NCI-H1436 (cell line): Measurements from ENCODE around the gene MCOLN2.

Source experiments
- DNase-seq: peaks from one replicate; lab custom pipeline; 2025; lab: John Stamatoyannopoulos, UW

The MCOLN2 gene

DNA sequence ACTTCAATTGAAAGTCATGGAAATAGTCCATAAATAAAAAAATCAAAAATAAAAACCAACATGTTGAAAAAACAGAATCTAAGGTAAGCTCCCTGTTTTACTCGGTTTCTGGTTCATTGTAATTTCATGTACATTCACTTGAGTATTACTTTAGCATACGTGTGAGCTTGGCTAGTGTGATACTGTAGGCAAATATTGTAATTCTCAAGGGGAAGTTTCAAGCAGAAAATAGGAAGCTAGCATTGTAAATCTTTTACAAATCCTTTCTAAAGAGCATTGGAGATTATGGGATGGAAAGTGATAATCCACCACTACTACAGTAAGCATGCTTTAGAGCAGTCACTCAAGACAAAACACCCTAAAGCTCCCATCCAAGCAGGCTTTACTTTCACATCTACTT, 100.6 kb downstream of the MCOLN2 start:
- DNase-seq, result no peak

DNA sequence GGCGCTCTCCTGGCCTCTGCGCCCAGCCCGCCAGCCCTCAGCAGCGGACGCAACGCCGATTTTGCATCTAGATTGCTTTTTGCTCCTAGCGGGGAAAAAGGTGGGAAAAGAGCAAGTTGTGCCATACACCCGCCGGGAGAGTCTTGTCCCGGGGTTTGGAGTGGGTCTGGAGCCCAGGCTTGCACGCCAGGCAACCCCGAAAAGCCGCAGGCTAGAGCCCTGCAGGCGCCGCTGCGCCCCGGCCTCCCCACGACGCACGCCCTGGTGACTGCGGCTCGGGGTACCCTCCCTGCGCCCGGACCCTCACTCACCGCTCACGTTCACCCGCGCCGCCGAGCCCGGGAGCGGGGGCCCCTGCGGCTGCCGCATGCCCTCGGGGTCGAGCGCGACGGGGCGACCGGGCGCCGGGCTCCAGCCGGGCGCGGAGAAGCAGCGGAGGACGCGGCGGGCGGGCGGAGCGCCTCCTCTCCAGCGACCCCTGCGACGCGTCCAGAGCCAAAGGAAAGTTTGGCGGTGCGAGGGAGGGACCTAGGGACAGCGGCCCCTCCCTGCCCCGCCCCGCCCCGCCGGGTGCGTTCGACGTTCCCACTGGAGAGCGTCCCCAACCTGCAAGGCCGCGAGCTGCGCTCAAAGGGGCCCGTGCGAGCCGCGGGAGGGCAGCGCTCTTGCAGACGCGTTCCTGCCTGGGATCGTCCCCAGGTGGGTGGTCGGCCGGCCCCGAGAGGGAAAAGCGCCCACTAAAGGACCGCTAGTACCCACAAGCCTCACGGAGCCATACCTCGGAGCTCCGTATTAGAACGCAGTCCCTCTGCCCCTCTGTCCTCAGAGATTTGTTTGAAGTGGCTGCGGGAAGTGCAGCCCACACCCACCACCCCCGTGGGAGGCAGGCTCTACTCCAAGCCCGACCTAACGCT, 104.0 kb downstream of the MCOLN2 start, which contains the start of gene LPAR3:
Gene LPAR3 (minus strand): TSS at position 502 of the 914 bp plus-strand sequence. CDS start 27,086 bp downstream, outside the sequence.
- DNase-seq, result no peak

DNA sequence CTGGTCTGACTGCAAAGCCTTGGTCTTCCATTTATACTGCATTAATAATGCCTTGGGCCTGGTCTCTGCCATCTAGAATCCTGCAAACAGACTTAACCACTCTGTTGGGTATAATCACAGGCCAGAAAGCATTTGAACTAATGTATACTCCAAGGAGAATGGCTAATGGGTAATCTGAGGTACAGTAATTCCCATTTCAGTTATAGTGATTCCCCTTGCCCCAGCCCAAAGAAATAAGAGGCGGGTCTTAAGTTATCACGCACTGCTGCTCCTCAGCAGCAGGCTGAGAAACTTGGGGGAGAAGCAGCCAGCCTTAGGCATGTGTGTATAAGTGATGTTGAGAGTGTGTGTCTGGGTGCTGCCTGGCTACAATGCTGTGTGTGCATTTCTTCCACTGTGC, 106.3 kb downstream of the MCOLN2 start:
- no peak for DNase-seq

DNA sequence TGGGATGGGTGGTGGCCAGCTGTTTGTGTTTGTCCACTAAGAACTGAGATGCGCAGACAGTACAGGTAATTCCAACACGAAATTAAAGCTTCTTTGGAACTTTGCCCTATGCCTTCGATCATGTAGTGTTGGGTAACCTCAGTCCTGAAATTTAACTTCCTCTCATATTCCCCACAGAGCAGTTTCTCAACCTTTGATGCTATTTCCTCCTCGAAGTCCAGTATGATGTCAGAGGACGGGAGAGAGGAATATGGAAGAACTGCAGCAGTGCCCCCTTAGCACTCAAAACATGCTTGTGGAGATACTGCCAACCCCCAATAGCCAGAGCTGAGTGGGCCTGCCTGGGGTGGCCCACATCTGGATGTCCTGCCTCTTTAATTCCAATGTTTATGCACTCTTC, 107.5 kb downstream of the MCOLN2 start:
- DNase-seq, result no peak

DNA sequence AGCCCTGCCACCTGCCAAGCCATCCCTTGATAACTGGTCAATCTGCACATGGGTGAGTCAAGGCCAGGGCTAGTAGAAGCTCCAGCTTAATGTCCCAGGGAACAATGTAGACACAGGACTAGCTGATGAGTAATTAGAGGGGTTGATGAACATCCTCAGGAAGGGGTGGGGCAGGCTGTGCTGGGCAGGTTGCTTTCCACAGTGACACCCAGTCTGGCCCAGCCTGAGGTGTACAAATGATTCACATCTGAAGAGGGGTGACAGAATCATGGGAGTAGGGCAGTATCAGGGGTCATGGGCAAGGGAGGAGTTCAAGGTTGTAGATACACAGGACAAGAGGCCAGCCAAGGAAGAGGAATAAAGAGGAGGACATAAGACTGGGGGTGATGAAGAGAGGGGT, 108.2 kb downstream of the MCOLN2 start:
- no peak for DNase-seq

DNA sequence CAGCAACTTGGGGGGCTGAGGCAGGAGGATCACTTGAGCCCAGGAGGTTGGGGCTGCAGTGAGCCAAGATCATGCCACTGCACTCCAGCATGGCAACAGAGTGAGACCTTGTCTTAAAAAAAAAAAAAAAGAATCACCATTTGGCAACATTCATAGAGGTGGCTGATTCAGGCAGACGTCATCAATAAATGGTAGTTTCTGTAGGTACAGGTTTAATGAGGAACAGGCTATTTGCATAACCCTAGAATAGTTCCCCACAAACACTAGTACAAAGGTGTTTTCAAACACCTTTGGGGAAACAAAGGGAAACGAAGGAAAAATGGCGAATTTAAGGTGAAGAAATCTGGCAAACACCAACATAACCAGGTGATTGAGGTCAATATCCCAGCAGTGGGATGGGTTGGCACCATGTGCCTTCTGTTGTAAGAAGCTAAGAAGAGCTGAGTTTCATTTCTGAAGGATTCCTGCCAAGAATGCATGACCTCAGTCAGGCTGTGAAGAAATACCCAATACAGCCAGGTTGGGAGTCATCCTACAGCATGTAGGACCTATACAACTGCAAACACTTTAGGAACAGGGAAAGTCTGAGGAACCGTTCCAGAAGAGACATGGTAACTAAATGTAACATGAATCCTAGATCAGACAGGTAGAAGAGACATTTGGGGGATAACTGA, 109.5 kb downstream of the MCOLN2 start:
- no peak for DNase-seq

DNA sequence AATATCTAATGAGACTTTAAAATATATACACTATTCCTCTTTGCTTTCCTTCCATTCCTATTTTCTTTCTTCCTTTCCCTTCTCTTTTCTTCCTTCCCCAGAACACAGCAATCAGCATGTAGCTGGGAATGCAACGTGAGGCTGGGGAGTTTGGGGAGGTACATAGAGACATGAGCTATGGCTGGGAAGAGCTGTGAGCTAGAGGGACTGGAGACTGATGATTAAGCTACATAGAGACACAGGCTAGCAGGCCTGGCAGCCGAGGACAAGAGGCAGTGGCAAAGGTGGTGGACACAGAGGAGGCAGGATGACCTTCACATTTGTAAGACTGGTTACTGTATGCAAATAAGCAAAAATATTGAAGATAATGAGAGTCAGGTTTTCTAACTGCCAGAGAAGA, 111.4 kb downstream of the MCOLN2 start:
- DNase-seq, result no peak

DNA sequence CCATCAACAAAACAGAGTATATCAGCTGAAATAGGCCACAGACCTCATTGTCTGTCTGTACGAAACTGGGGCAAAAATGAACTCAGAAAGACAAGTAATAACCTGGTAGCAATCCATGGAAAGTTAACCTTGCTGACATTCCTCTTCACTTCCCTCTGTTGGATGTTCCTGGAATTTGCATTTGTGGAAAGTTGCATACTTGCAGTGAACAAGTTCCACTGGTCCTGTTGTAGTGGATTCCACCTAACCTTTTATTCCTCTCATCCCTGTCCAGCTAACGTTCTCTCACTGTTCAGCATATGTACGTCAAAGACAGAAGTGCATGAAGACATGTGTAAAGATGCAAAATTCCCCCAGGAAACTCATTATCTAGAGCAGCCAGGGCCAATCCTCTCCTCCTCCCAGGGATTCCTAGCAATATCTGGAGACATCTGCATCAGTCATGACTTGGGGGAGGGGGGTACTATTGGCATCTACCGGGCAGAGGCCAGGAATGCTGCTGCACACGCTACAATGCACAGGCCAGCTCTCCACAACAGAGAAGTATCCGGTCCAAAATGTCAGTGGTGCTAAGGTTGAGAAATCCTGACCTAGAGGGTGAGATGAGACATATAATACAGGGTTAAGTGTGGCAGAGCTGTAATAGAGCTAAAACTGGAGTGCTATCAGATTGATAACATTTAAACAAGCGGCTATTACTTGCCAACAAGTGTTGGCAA, 112.1 kb downstream of the MCOLN2 start:
- DNase-seq, result no peak

DNA sequence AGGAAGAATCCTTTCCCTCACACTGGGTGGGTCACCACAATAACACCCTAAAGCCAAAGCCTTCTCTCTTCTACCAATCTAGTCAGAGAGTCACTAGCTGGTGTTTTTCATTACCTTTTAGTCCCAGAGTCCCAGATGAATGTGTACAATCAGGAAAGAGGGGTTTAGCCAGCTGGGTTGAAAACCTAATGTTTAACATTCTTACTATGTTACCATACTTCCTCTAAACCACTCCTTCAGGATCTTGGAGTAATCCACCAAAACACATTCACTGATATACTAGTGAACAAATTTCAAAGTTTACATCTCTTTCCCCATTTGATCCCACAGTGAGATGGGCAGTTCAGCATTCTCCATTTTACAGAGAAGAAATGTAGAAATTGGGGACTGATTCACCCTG, 113.6 kb downstream of the MCOLN2 start:
- DNase-seq, result no peak

DNA sequence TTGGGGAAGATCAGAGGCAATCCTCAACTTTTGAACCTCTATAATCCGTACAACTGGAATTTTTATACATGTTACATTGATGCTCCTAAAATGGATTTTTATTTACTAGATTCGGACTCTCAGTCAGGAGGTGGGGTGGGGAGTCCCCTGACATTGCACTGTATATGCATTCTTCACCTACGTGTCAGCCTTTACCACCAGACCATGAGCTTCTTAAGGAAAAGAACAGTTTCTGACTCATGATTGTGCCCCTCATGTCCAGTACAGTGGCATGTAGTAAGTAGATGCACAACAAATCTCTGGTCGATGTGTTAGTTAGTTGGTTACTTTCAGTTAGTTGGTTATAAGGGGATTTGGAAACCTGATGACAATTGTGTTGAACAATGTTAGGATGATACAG, 119.3 kb downstream of the MCOLN2 start:
- no peak for DNase-seq

DNA sequence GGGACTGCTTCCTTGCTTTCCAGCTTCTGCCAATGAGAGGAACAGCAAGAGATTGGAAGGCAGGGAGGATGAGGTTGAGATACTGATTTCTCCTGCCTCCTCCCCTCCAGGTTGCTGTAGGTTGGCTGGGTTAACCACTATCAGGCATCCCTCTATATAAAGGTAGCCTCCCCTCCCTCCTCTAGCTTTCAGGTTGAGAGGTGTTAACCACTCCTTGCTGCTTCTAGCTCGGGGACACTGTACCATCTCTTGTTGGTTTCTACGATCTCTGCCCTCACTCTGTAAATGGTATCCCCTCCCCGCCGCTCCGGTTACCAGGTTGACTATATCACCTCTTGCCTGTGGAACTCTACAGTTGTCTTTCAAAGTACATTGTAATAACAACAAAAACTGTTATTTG, 120.6 kb downstream of the MCOLN2 start:
- no peak for DNase-seq
